HG03521 (cell line): ENCODE data around the gene ADAM33.

Experiments used
- ATAC-seq: cut with Tn5 transposase; IDR thresholded peaks from one replicate; pipeline ENCODE4 v1.9.1; 2021; ENCODE audit warnings: mild to moderate bottlenecking, moderate library complexity; ENCODE audit not compliant: unreplicated experiment

ADAM33 gene

DNA sequence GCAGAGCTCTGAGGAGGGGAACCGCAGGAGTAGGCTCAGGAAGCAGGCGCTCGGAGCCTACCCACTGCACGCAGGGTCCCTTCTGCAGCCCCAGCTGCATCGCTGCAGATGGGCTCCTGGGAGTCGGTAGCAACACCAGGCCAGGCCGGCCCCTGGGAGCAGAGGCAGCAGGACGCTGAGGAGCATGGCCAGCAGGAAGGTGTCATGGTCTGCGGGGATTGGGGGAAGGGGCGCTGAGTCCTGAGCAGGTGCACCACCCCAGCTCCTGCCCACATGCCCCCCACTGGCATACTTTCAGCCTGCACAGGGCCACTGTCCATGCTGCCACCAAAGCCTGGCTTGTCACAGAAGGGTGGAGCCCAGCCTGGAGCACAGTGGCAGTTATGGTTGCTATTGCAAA lies 10.9 kb downstream of the ADAM33 start:
- no peak for ATAC-seq

DNA sequence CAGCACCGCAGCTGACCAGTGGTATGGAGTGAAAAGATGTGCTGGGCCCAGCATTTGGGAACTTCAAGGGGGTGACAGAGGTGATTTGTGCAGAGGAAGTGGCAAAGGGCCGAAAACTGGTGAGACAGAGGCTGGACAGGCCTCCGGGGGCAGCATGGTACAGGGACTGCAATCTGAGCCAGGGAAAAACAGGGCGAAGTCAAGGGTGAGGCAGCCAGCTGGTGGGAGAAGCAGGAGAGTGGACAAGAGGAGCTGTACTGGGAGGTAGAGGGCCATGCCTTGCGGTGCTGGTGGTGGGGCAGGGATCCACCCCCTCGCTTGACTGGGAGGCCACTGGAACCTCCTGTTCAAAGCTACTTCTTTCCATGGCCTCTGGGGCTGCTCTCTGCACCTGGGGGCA lies 11.3 kb downstream of the ADAM33 start:
- no peak for ATAC-seq

DNA sequence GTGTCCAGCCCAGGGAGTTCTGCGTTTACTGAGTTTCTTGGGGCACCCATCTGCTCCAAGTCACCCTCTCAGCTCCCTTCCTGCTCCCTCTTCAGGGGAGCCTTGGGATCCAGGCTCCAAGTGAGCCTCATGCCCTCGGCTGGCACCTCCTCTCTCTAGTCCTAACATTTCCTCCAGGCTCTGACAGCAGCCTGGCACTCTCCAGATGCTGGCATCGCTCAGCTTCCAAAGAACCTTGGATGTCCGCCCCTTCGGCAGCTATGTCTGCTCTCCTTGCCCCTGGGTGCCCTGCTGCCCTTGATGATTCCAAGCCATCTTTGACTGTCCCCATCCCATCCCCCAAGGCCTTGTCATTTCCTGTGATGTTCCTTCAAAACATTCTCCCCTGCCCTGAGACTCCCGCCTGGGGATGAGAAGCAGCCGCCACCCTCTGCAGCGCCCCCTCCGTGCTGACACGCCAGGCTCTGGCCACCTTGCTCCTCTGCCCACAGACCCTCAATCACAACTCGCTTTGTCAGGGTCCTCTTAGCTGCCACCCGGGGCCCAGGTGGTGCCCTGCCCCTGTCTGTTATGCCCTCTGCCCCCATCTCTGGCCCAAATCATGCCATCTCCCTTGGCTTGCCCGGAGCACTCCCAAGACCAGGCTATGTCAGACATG lies 12.0 kb downstream of the ADAM33 start:
- ATAC-seq = no peak

DNA sequence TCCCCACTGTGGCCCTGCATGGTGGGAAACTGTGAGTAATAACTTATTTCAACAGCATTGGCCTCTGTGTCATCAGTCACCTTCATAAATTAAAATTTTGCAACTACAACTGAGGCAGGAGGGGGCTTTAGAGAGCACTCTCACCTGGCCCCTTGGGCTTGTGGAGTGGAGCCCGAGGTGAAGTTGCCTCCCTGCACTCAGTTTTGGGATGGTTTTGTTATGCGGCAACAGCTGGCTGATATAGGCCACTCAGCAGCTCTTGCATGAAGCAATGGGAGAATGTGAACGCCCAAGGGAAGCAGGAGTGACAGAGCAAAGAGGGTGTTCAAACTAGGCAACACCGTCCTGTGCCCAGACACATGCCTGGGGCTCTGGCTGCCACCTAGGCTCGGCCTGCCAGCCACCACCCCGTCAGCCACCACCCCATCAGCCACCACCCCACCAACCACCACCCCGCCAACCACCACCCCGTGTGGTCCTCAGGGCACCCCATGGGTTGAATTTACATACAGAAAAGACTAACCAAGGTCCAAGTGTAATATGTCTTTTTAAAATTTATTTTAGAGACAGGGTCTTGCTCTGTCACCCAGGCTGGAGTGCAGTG lies 14.3 kb downstream of the ADAM33 start:
- no peak for ATAC-seq

DNA sequence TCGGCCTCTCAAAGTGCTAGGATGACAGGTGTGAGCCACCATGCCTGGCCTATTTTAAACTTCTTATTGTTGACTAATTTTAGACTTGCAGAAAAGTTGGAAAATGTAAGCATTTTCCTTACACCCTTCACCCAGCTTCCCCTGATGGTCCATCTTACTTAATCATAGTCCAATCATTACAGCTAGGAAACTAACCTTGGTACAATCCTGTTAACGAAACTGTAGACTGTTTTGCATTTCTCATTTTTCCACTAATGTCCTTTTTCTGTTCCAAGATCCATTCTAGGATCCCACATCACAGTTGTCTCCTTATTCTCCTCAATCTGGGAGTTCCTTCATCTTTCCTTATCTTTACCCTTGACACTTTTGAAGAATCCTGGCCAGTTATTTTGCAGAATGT lies 18.0 kb downstream of the ADAM33 start:
- ATAC-seq = no peak

DNA sequence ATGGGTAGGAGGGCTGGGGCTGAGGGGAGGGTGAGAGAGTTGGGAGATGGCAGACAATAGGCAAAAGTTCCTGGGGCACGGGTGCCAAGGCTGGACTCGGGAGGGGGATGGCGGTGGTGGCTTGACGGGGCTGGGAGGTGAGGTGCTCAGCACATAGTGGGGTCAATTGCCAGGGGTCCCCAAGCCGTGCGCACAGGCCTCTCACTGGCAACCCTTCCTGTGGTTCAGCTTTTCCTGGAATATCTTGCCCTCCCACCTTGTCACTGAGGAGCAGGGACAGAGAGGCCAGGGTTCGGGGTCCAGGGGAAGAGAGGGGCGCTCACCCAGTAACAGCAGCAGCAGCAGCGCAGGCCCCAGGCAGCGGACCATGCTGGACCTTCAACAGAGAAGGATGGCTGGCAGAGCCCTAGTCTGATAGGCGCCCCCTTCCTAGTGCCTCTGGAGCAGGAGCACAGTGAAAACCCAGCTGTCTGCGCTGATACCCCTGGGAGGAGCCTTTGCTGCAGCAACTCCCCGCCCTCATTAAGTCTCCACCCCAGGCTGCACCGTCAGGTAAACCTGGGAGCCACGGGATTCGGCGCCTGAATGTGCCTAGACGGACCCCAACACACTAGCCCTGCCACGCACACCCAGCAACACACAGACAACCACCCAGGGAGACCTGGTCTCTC lies 18.6 kb downstream of the ADAM33 start, which contains the start of gene GFRA4:
TSS of gene GFRA4 (minus strand) at position 369 of the 671 bp plus-strand sequence. CDS start at position 369, 0 bp downstream.
- ATAC-seq = no peak

DNA sequence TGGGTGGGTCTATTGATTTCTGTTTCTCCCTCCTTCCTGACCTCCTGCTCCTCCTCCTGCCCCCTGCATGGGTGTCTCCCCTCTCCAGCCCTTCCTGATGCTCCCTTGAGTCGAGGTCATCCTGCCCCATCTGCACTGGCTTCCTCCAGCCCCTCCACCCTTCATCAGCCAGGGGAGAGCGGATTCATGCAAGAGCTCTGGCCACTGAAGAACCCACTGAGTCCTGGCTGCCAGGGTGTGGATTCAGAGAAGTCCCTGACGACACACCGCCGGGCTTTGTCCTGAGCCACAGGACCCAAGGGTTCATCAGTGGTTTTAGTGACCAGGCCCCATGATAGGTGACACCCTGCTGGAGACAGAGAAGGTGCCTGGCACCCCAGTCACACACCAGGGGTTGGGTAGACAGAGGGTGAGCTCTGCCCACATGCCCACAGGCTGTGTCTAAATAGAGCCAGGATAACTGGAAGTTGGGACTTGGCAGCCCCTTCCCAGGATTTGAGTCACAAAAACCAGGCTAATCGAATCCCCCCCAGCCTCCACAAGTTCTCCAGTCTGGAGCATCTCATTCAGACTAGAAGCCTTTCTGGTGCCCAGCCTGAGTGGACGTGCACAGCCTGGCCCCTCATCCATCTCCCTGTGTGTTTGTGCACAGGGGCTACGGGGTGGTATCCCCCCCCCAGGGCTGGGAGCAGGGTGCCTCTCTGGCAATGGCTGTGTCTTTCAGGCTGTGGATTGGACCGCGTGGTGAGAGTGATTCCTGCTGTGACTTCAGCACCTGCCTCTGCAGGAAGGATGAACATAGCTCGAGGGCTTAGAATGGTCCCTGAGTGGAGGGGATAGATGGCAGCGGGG lies 19.8 kb downstream of the ADAM33 start:
- ATAC-seq = no peak

DNA sequence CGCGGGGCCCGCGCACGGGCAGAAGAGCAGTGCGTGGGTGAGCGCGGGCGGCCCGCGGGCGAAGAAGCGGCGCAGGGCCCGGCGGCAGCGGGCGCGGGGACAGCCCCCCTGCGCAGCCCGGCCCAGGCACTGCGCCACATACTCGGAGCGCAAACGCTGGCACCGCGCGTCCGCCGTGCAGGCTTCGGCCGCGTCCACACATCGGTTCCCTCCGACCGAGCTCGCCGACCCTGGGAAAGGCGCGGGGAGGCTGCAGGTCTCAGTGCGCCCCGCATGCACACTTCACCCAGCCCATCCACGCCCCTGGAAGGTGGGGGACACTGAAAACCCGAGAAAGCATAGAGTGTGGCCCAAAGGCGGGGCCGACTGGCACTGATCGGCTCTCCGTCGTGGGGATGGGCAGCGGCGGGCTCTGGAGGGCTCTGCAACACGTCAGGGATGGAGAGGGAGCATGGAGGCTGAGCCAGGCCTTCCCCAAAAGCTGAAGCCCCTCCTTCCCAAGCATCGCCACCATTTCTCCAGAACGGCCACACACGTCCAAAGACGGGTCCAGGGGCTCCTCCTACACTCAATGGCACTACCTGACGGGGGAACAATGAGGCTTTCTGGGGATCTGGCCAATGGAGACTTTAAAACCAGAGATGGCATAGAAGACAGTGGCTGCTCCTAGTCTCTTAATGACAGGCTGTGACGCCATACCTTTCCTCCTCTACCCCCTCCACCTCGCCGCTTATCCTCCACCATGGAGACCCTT lies 20.6 kb downstream of the ADAM33 start:
- no peak for ATAC-seq

DNA sequence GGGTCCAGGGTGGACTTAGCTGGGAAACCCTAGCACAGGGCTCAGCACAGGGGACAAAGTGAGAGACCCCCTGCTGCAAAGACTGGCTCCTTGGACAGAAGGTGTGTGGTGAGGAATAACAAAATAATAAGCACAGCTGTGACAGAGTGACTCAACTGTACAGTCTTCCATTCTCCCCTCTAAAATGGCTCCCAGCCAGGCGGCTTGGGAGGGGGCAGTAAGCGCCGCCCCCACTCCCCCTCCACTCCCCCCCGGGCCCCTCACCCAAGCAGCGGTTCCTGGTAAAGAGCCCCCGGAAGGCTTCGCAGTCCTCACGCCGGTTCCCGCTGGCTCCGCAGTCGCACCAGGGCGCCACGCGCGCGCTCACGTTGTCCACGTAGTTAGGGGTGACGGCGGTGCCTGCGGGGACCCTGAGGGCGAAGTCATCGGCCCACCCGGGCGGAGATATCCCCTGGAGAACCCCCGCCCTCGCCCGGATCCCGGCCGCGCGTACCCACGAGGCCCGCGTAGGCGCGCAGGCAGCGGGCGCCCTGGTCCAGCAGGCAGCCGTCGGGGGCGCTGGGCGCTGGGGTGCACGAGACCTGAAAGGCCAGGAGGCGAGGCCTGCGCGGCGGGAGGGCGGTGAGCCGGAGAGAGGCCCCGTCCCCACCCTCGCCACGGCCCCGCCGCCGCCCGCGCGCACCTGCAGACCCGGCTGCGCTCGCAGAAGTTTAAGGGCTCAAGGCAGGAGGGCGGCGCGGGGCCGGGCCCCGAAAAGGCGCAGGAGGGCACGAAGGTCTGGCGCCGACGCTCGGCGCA lies 21.3 kb downstream of the ADAM33 start:
- no peak for ATAC-seq

DNA sequence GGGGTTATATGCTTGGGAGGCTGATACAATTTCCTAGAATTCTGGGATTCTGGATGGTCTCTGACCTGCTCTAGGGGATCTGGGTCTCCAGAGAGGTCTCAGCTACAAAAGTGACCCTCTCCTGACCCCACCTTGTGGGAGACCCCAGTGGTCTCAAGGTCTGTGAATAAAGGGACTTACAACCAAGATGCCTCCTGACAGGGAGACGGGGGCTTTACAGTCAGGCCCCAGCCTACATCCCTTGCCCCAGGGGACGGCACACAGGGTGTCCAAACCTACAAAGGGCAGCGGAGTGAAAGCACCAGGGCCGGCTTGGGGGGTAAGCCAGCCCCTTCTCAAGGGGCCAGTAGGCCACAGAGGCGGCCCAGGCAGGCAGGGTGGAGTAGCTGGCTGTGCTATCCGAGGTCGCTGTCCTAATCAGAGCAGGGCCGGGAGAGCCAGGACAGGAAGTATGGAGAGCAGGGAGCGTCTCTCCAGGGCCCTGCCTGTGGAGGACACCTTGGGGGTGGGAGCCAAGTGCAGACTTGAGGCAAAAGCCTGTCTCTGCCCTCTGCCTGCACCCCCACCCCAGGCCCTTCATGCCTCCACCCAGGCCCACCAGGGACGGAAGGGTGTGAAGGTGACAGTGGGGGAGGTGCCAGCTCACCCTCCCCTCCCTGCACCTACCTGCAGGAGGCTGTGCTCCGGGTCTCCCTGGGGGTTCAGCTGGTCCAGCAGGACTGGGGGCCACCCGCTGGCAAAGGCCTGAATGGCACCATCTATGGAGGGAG lies 22.1 kb downstream of the ADAM33 start:
- no peak for ATAC-seq

DNA sequence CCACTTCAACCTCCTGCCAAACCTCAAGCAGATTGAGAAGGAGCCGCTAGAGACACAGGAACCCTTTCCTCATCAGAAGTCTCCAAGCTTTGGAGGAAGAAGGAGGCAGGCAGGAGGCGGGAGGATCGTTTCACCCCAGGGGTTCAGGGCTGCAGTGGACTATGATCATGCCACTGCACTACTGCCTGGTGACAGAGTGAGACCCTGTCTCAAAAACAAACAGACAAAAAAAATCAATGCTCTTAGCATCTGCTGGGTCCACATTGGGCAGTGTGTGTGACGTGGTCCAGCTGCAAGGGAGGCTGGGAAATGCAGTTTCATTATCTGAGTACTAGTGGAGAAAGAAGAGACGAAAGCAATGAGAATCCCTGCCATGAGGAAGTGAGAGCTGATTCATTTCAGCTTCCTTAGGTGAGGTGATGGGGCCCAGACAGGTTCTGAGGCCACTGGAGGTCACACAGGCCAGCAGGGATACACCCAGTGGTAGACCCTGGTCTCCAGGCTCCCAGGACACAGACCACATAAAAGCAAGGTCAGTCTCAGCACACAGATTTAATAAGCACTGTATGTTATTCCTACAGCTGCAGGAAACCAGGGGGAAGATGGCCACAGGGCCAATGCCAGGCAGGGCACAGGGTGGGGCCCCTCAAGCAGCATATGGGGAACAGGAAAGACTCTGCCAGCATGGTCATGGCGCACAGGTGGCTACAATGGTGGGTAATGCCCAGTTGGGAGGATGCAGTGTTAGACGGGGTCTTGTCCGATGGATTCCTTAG lies 22.9 kb downstream of the ADAM33 start:
- peak; percentile 91 for ATAC-seq

DNA sequence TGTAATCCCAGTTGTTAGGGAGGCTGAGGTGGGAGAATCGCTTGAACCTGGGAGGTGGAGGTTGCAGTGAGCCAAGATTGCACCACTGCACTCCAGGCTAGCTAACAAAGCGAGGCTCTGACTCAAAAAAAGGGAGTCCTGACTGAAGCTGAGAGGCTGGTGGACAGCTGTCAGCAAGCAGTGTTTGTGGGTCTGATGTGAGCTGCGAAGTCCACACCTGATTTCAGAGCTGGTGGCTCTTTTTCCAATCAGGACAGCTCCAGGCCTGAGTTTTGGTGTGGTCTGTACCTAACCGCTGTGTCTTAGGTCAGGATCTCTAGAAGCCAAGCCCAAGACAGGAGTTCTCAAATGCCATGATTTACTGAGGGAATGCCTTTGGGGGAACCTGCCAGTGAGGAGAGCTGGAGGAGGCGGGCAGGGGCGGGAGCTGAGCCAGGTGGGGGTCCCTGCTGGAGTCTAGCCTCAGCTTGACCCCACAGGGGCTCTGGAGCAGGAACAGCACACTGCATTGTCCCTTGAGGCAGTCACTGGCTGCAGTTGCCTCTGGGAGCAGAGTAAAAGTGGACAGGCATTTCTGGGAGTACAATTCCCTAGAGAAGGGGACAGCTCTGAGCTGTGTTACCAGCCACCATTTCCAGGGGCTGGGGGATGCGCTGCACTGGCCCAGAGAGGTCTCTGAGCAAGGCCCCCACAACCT lies 23.6 kb downstream of the ADAM33 start:
- ATAC-seq = no peak

DNA sequence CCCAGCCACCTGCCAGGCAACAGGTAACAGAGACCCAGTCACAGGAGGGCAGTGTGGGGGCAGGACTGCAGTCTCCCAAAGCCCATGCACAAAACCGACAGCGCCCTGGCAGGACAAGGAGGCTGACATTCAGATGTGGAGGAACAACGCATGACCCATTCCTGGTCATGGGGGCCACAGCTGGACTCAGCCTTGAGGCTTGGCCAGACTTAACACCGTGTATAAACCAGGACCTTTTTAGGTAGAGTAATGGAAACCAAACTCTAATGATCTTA lies 26.7 kb downstream of the ADAM33 start:
- ATAC-seq = no peak

DNA sequence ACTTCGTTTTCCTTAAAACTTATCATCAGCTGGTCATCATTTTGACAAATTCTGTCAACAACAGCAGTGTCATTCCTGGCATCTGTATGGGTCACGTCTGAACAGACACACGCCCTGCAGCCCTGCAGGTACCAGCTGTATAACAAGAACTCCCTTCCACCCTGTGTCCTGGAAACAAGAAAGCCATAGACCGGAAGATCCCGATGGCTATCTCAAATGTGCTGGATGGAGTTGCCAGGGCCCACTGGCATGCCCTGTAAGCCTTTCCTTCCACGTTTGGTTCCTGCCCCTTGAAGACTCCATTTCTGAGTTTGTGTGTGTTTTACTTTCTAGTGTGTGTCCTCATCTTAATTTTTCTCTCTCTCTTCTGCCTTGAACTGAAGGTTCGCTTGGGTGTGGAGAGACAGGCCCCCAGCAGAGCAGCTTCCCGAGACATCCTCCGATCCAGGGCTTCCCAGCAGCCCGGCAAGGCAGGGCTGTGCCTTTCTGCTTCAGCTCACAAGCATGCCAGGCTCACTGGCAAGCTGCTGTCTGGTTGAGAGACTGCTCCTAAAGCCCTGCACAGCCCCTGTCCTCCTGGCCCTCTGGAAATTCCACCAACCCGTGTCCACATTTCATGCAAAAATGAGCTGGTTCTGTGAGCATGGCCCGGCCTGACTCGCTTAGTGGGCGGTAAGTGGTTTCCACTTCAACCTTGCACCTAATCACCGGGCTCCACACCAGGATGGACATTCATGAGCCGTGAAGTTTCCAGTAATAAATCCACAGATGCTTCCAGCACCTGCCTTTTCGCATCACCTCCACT lies 27.3 kb downstream of the ADAM33 start:
- ATAC-seq = no peak

DNA sequence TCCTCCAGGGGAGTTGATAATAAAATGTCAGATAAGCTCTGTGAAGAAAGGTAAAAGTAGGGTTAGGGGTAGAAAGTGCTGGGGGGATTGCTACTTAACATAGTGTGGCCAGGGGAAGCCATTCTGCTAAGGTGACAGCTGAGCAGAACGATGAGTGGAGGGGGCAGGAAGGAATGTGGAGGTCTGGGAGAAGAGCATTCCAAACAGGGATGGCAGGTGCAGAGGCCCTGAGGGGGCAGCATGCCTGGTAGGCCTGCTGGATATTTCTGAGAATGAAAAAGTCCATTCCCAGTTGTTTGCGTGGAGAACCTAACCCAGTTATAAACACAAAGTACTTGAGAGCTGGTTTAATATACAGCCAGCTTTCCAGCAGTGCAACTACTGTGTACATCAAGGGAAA lies 27.9 kb downstream of the ADAM33 start:
- ATAC-seq = no peak

DNA sequence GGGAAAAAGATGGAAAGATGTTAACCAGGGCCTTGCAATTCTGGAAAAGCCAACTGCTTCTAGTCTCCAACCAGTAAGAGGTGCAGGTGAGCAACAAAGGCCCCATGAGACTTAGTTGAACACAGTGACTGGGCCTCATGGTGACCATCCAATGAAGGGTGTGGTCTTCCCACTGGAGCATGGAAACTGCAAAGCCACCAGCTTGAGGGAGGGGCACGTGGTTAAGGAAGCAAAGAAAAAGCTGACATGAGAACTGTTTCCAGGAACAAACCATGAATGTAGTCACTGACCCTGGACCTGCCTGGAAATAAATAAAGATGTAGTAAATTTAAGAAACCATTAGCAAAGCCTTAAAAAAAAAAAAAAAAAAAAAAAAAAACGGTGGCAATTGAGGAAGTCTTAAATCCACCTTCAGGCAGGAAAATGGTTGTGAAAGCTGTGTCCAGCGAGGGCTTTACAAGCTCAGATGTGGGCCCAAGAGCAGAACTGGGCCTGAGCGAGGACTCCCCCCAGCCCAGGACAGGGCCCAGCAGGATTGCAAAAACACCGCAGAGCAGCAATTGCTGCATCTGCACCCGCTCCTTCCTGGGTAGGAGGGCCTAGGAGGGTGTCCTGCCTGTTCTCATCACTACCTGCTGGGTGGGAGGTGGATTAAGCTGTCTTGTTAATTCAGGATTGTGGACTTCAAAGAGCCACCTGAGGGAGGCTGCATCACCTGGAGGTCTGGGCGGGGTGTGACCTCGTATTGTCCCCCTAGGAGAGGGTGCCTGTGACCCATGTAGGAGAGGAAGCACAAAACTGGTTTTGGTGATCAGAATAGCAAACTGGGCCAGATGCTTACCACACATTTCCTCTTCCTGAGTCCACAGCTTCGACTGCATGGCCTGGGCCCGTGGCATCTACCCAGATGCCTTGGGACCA lies 28.9 kb downstream of the ADAM33 start:
- ATAC-seq = no peak
